CD14-positive monocyte (primary cell): ENCODE measurements around the gene TTLL11. TPM values are rescaled to one million over a fixed set of nuclear protein-coding genes. Genes with fewer than 3 reads are reported as not detected.

Experiments used
- DNase-seq, 3 donors: peaks; one replicate each; pipeline ENCODE4 v3.0.0-alpha.2; 2011 to 2022
- H2AFZ ChIP-seq: 2 replicates; pipeline ENCODE4 v1.6.0; 2012; ENCODE audit warnings: mild to moderate bottlenecking, low read depth, low read length, inconsistent platforms; ENCODE audit not compliant: insufficient read depth, poor library complexity, severe bottlenecking
- H3K27ac ChIP-seq, 2 donors: 1 replicate in 1 of 2; 2 replicates in 1 of 2; pipeline ENCODE4 v1.5.1; 2012 to 2013; ENCODE audit warnings: low read length in 2 of 2, control low read depth in 1 of 2, inconsistent platforms in 1 of 2, low read depth in 1 of 2, mild to moderate bottlenecking in 1 of 2
- H3K27me3 ChIP-seq, 2 donors: one replicate each; pipeline versions ENCODE4 v1.6.0 to v1.6.1; 2011 to 2013; ENCODE audit warnings: low read length in 2 of 2; ENCODE audit not compliant: control insufficient read depth in 2 of 2, insufficient read depth in 2 of 2
- H3K36me3 ChIP-seq, 2 donors: replicated peaks in 1 of 2; 1 replicate in 1 of 2; 2 replicates in 1 of 2; pipeline versions ENCODE4 v1.5.1 to v1.6.1; 2012 to 2013; ENCODE audit warnings: low read length in 2 of 2, control low read depth in 1 of 2, inconsistent platforms in 1 of 2, mild to moderate bottlenecking in 1 of 2; ENCODE audit not compliant: insufficient read depth in 2 of 2, control insufficient read depth in 1 of 2
- H3K4me1 ChIP-seq, 2 donors: 1 replicate in 1 of 2; 2 replicates in 1 of 2; pipeline versions ENCODE4 v1.5.1 to v1.6.1; 2012 to 2013; ENCODE audit warnings: low read length in 2 of 2, control low read depth in 1 of 2, inconsistent platforms in 1 of 2, mild to moderate bottlenecking in 1 of 2, moderate library complexity in 1 of 2; ENCODE audit not compliant: insufficient read depth in 2 of 2, control insufficient read depth in 1 of 2
- H3K4me2 ChIP-seq: replicated peaks from 2 replicates; pipeline ENCODE3; 2012; ENCODE audit warnings: low read length, moderate library complexity, mild to moderate bottlenecking; ENCODE audit not compliant: poor library complexity, severe bottlenecking; ENCODE audit errors: extremely low read depth
- H3K4me3 ChIP-seq, 3 experiments: fragments of 200-600 bp in 1 of 3; sonication (generic) in 1 of 3; replicated peaks in 1 of 3; 1 replicate in 2 of 3; 2 replicates in 1 of 3; pipeline ENCODE4 v1.5.1; 2011 to 2013; ENCODE audit warnings: low read length in 3 of 3, mild to moderate bottlenecking in 3 of 3, control low read depth in 2 of 3, low read depth in 2 of 3, inconsistent platforms in 1 of 3, moderate library complexity in 1 of 3
- H3K79me2 ChIP-seq: 2 replicates; pipeline ENCODE4 v1.6.0; 2012; ENCODE audit warnings: mild to moderate bottlenecking, control low read depth, inconsistent platforms, low read length, moderate library complexity; ENCODE audit not compliant: insufficient read depth
- H3K9ac ChIP-seq: 2 replicates; pipeline ENCODE4 v1.6.0; 2017; ENCODE audit warnings: low read length, mild to moderate bottlenecking; ENCODE audit not compliant: insufficient read depth, poor library complexity, severe bottlenecking
- H3K9me3 ChIP-seq, 2 donors: replicated peaks in 1 of 2; 1 replicate in 1 of 2; 2 replicates in 1 of 2; pipeline versions ENCODE4 v1.5.1 to v1.6.1; 2012 to 2013; ENCODE audit warnings: low read length in 2 of 2, control low read depth in 1 of 2; ENCODE audit not compliant: control insufficient read depth in 1 of 2, insufficient read depth in 1 of 2
- H4K20me1 ChIP-seq: 2 replicates; pipeline ENCODE4 v1.6.0; 2012; ENCODE audit warnings: mild to moderate bottlenecking, low read length, control low read depth, moderate library complexity; ENCODE audit not compliant: insufficient read depth
- H3K27ac Mint-ChIP-seq, 7 donors: one replicate each; pipeline ENCODE4 v1.8.0; 2020; ENCODE audit warnings: mild to moderate bottlenecking in 7 of 7, mixed read lengths in 7 of 7, moderate library complexity in 6 of 7, inconsistent platforms in 2 of 7
- H3K27me3 Mint-ChIP-seq, 3 donors: one replicate each; pipeline ENCODE4 v1.8.0; 2021 to 2022; ENCODE audit warnings: low read depth in 3 of 3, mild to moderate bottlenecking in 3 of 3, mixed read lengths in 3 of 3, moderate library complexity in 3 of 3, inconsistent platforms in 1 of 3
- H3K36me3 Mint-ChIP-seq, 2 donors: one replicate each; pipeline ENCODE4 v1.8.0; 2020; ENCODE audit warnings: mixed read lengths in 2 of 2, inconsistent platforms in 1 of 2, mild to moderate bottlenecking in 1 of 2
- H3K4me1 Mint-ChIP-seq: one replicate; pipeline ENCODE4 v1.8.0; 2020; ENCODE audit warnings: mild to moderate bottlenecking, mixed read lengths
- H3K4me3 Mint-ChIP-seq, 2 donors: one replicate each; pipeline ENCODE4 v1.8.0; 2020; ENCODE audit warnings: mild to moderate bottlenecking in 2 of 2, mixed read lengths in 2 of 2, moderate library complexity in 1 of 2
- H3K9me3 Mint-ChIP-seq, 7 donors: one replicate each; pipeline ENCODE4 v1.8.0; 2020 to 2022; ENCODE audit warnings: mixed read lengths in 7 of 7, mild to moderate bottlenecking in 6 of 7, moderate library complexity in 6 of 7, inconsistent platforms in 2 of 7
- WGBS: methylation state at CpG from one replicate; pipeline ENCODE4 v1.1.5; 2013; ENCODE audit warnings: missing lambda C conversion rate; ENCODE audit not compliant: insufficient coverage; 5-methylcytosine and 5-hydroxymethylcytosine counted together
- intact Hi-C, 2 donors: fragments of 100-400 bp; cut with micrococcal nuclease; formaldehyde crosslinking; loops; one replicate each; pipeline versions ENCODE4 v1.15.0 to v1.15.1; 2023
- polyA plus RNA-seq, 3 donors: library from polyadenylated mRNA; depleted of rRNA in 1 of 3; unstranded in 2 of 3; stranded (reverse) in 1 of 3; fragments of 300-500 nt in 2 of 3; fragments of >200 nt in 1 of 3; fragmentation: Illumina TruSeq in 2 of 3; gene quantifications; 1 replicate in 2 of 3; 2 replicates in 1 of 3; pipeline ENCODE4 v1.2.3, GENCODE V29; 2012 to 2021
- TF ChIP-seq, protein P1 (sequence below): fragments of 200-600 bp; IDR thresholded peaks from one replicate; pipeline ENCODE4 v1.8.0; 2022; ENCODE audit warnings: antibody characterized with exemption, mild to moderate bottlenecking

The TTLL11 gene
- polyA plus RNA-seq, 3 donors = 2.9 to 3.5 (median 3.1) TPM

DNA sequence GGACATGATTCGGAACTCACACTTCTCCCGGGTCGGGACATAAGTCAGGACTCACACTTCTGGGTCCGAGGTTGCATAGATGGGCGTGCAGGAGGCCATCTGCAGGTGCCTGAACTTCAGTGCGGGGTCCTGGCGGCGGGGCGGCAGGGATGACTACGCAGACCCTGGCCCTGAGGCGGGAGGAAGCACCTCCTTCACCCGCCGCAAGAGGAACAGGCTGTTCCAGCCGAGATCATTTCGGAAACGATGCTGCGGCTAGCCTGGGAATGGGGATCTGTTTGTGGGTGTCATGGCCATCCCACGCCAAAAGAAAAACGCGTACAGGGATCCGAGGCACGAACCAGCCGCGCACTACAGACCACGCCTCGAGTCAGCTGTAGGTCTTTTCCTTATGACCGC lies 196.6 kb downstream of the TTLL11 start:
- Histone ChIP-seq H3K9me3 (peaks cover 3 to 10% of the 10 kb centered on the region in 2 donors), H2AFZ (no peak overlapping the region), H3K4me3 (no peak overlapping the region), H4K20me1 (no peaks in the 10 kb centered on the region), H3K9ac (no peak overlapping the region), H3K27ac (no peak overlapping the region), H3K36me3 (no peaks in the 10 kb centered on the region), H3K4me2 (no peak overlapping the region), H3K79me2 (no peaks in the 10 kb centered on the region), H3K4me1 (no peaks in the 10 kb centered on the region), H3K27me3 (no peaks in the 10 kb centered on the region)
- Mint-ChIP-seq H3K4me3 (peak overlapping the region in 1 of 2 donors; percentile 4), H3K4me1 (no peaks in the 10 kb centered on the region), H3K27me3 (peaks cover 1 to 7% (median 2%) of the 10 kb centered on the region in 3 donors), H3K36me3 (no peaks in the 10 kb centered on the region), H3K27ac (peak overlapping the region in 1 of 7 donors; percentile 21), H3K9me3 (peaks cover 6 to 16% (median 9%) of the 10 kb centered on the region in 7 donors)
- WGBS = 74% methylated on average over 21 of the region's 27 CpGs
- no peak for DNase-seq
- TF ChIP-seq, protein P1, sequence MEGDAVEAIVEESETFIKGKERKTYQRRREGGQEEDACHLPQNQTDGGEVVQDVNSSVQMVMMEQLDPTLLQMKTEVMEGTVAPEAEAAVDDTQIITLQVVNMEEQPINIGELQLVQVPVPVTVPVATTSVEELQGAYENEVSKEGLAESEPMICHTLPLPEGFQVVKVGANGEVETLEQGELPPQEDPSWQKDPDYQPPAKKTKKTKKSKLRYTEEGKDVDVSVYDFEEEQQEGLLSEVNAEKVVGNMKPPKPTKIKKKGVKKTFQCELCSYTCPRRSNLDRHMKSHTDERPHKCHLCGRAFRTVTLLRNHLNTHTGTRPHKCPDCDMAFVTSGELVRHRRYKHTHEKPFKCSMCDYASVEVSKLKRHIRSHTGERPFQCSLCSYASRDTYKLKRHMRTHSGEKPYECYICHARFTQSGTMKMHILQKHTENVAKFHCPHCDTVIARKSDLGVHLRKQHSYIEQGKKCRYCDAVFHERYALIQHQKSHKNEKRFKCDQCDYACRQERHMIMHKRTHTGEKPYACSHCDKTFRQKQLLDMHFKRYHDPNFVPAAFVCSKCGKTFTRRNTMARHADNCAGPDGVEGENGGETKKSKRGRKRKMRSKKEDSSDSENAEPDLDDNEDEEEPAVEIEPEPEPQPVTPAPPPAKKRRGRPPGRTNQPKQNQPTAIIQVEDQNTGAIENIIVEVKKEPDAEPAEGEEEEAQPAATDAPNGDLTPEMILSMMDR = no peak
- intact Hi-C loops = no loop called here

DNA sequence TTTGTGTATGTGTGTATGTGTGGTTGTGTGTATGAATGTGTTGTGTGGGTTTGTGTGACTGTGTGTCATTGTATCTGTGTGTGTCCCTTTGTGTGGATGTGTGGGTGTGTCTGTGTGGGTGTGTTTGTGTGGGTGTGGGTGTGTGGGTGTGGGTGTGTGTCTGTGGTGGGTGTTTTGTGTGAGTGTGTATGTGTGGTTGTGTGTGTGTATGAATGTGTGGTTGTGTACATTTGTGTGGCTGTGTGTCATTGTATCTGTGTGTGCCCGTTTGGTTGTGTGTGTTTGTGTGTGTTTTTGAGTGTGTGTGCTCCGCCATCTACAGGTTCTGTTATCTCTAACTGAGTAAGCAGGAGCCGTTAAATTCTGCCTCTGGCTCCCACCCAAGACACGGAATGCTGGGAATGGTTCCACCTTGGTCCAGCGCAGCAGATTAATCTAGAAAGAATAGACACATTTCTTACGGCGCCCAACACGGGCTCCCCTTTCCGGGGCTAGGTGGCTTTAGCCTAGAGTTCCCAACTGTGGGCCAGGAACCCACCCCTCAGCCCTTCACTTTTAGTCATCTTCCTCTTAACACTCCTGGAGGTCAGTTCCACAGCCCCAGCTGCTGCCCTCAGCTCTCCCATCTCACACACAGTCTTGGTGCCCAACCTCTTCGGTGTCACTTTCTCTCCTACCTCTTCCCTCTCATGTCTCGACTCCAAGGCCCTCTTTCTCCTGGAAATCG lies 197.1 kb downstream of the TTLL11 start:
- H3K4me1 Mint-ChIP-seq = no peaks in the 10 kb centered on the region
- H3K79me2 ChIP-seq = no peaks in the 10 kb centered on the region
- H3K9ac ChIP-seq = no peak overlapping the region
- no peaks in the 10 kb centered on the region for H3K4me1 ChIP-seq
- H3K4me2 ChIP-seq = no peak overlapping the region
- peaks cover 1 to 7% (median 2%) of the 10 kb centered on the region in 3 donors for H3K27me3 Mint-ChIP-seq
- no peaks in the 10 kb centered on the region for H4K20me1 ChIP-seq
- 77% methylated on average over 11 of the region's 12 CpGs for WGBS
- H3K9me3 ChIP-seq = peaks cover 3 to 10% of the 10 kb centered on the region in 2 donors
- peak overlapping the region in 1 of 2 donors; percentile 4 for H3K4me3 Mint-ChIP-seq
- H3K36me3 Mint-ChIP-seq = no peaks in the 10 kb centered on the region
- intact Hi-C loops = no loop called here
- TF ChIP-seq, protein P1 = no peak
- no peaks in the 10 kb centered on the region for H3K27me3 ChIP-seq
- no peak overlapping the region for H3K4me3 ChIP-seq
- H3K36me3 ChIP-seq = no peaks in the 10 kb centered on the region
- H3K27ac ChIP-seq = no peak overlapping the region
- H3K27ac Mint-ChIP-seq = peak overlapping the region in 4 of 7 donors; percentile 9 to 54 (median 30)
- DNase-seq = no peak
- peaks cover 6 to 14% (median 9%) of the 10 kb centered on the region in 7 donors for H3K9me3 Mint-ChIP-seq
- H2AFZ ChIP-seq = no peak overlapping the region
